HG02642 (cell line): ENCODE measurements around the gene RGS3.

Source experiments
- ATAC-seq: cut with Tn5 transposase; IDR thresholded peaks from one replicate; pipeline ENCODE4 v1.9.1; 2021; ENCODE audit warnings: mild to moderate bottlenecking; ENCODE audit not compliant: unreplicated experiment, poor library complexity

The RGS3 gene

DNA sequence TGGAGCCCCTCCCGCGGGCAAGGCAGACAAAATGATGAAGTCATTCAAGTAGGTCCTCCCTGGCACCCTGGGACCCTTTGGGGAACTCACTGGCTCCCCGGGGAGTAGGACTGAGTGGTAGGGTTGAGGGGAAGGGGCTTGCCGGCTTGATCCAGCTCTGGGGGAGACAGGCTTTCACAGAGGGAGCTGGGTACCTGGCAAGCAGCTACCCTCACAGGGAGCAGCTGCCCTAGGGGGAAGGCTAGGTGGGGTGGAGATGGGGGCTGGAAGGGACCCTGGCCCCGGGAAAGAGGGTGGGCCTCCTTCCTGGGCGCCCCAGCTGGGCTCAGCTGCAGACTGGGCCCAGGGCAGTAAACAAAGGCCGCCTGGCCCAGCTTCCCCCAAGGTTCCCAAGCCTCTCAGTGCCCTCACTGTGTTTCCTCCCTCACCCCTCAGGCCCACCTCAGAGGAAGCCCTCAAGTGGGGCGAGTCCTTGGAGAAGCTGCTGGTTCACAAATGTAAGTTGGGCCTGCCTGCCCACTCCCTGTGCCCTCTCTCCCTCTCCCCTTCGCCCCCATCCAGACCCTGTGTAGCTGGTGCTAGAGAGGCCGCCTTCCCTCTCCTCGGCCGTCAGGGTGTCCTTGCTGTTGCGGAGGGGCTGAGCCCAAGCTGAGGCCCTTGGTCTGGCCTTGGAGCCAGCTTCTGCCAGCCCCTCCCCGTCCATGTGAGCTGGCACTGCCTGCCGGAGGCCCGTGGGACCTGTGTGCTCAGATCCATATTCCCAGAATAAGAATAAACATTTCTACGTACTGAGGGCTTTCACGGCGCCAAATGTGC, 131.2 kb downstream of the RGS3 start:
- ATAC-seq: no peak

DNA sequence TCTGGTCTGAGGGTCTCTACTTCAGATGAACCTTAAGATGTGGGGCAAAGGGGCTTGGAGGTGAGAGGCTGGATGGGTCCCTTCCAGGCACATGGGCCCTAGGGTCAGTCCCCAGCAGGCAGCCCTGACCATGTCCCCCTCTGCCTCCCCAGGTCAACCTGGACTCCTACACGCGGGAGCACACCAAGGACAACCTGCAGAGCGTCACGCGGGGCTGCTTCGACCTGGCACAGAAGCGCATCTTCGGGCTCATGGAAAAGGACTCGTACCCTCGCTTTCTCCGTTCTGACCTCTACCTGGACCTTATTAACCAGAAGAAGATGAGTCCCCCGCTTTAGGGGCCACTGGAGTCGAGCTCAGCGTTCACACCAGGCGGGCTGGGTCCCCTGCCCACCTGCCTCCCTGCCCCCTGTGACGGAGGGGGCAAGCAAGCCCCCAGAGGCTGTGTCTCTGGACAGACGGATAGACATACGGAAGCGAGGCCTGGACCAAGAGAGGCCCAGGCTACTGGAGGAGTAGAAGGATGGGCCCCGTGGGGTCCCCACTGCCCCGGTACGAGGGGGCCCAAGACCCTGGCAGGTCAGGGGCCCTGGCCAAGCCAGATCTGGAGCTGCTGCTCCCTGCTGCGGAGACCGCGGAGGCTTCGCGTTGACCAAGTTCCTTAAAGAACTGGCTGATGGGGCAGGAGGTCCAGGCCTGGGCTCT, 133.2 kb downstream of the RGS3 start:
- no peak for ATAC-seq

DNA sequence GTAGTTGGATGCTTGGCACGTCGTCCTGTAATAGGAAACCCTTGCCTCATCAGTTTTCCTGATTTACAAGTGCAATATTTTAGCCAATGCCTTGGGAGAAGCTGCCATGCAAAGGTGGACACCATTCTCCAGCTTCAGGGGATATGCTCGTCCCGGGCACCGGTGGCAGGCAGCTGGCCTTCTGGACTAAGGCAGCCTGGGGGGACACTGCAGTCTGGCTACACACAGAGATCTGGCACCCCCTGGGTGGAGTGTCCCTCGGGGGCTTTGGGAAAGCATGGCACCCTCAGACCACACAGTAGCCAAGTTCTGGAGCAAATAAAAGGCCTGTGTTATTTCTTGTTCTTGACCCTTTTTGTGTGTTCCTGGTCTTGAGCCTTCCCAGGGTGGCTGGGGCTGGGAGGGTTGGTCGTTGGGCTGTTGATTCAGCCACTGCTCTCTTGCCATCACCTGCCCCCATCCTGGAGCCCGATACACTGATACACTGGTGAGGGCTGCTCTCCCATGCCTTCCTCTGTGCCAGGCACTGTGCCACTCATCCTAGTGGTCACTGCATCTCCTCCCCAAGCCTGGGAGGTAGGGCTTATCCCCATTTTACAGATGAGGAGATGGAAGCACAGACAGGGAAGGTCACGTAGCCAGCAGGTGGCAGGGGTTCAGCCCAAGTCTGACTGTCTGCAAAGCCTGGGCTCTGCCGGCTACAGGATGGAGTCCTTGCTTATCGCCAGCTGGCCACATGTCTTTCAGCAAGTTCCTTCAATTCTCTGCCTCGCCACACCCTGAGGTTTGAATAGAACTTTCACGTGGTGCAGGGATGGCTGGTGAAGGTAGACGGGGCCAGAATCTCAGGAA, 134.1 kb downstream of the RGS3 start:
- no peak for ATAC-seq

DNA sequence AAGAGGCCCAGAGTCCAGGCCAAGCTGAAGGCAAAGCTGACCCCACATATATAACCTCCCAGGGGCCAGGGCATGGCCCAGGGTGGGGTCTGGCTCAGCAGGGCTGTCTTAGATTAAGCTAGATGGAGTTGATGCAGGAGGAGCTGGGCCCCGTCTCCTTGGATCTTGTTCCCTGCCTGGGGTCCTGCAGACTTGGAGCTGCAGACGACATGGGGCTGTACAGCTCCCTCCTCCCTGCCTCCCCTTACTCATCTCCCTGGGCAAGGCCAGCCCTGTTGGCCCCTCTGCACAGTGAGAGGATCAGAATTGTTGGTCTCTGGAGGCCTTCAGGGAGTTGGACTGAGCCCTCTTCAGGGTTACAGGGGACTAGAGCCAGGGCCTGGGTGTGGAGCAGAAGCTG, 134.9 kb downstream of the RGS3 start:
- no peak for ATAC-seq

DNA sequence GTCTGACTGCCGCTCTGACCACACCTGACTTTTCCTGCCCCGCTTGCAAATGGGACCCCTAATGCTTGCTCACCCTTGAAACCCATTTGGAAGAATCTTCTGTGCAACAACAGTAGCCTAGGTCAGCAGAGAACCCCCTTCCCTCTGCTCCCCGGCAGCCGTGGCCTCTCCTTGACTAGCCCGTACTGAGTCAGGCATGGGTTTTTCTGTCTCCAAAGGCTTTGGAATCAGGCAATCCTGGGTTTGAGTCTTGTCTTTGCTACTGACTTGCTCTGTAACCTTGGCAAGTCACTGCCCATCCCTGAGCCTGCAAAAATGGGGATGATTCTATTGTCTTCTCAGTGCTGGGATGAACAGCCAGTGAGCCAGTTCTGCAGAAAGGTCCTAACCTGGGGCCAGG, 135.4 kb downstream of the RGS3 start:
- no peak for ATAC-seq

DNA sequence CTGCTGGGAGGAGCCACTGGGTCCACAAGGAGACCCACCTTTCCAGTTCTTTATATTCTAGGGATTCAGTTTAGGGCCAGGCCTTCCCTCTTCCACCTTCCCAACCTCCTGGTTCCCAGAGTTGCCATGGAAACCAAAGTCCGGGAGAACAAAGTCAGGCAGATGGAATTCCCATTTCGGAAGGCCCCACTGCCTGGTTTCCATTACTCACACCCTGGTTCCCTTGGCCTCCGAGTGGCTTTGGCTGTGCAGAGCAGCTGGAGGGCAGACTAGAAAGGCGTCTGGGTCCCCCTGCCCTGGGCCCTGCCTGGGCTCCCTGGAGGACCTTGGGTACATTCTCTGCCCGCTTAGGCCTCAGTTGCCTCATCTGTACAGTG, 136.1 kb downstream of the RGS3 start:
- ATAC-seq: no peak

DNA sequence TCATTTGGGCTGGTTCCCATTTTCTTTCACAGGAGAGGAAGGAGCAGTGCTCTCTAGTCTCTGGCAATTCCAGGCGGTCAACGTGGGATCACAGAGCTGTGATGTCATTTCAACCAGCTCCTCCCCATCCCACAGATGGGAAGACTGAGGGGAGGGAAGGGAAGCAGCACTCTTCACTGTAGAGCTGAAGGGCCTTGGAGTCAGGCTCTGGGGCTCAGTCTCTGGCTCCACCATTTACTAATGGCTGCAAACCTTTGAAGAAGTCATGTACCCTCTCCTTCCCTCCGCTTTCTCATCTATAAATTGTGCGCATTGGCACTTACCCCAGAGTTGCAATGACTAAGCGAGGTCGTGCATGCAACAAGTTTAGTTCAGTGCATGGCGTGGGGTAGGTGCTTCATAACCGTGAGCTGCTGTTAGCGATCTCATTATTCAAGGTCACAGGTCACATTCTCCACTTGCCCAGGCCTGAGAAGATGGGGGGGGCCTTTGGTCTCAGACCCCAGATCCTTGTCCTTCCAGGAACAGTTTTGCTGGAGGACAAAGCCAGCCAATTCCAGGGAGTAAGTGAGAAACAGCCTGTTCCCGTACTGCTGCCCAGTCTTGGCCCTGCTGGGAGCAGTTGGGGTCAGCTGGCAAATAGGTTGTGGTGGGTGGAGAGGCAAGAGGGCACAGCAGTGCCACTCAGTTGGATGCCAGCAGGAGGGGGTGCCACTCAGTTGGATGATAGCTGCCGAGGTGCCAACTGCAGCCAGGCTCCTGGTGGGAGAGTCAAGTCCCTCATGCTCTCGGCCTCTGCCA, 136.7 kb downstream of the RGS3 start:
- ATAC-seq: no peak

DNA sequence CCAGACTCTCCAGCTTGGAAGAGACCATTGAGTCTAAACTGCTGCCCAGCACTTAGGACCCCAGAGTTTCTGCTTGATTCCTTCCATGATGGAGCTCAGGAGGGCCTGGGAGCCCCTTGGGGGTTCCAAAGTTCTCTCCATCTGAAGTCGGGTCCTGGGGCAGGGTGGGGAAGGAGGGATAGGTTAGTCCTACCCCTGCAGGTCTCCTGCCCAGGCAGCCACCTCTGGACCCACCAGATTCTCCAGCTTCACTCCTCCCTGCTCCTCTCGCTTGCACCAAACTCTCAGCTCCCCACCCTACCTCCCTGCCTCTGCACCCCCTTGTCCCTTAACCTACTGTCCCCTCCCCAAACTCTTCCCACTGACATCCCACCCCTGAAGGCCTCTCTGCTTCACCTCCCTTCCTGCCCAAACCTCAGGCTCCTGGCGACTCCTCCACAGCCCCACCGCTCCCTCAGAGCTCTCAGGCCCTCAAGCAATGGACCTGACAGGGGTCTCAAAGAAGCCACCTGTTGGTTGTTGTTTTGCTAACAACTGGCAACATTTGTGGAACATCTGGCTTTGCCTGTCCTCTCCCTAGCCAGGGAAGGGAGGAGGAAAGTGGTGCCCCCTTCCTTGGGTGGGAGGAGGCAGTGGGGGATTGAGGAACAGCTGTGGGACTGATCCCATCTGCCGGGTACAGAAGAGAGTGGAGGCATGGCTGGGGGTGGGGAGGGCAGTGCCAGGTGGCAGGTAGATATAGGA, 137.5 kb downstream of the RGS3 start:
- ATAC-seq: no peak

DNA sequence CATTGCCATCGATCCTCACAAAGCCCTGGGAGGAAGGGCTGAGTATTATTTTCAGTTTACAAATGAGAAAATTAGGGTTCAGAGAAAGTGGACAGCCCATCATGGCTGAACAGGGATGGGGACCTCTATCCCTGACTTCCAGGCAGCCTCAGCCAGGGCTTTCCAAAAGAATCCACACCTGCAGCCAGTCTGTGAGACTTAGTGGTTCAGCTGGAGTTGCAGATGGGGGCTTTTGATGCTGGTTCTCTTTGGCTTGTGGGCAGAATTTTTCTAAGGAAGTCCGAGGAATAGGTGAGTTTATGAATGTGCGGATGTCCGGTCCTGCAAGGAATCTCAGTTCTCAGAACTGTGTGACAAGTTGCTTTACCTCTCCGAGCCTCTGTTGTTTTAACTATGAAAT, 138.1 kb downstream of the RGS3 start:
- ATAC-seq: no peak

DNA sequence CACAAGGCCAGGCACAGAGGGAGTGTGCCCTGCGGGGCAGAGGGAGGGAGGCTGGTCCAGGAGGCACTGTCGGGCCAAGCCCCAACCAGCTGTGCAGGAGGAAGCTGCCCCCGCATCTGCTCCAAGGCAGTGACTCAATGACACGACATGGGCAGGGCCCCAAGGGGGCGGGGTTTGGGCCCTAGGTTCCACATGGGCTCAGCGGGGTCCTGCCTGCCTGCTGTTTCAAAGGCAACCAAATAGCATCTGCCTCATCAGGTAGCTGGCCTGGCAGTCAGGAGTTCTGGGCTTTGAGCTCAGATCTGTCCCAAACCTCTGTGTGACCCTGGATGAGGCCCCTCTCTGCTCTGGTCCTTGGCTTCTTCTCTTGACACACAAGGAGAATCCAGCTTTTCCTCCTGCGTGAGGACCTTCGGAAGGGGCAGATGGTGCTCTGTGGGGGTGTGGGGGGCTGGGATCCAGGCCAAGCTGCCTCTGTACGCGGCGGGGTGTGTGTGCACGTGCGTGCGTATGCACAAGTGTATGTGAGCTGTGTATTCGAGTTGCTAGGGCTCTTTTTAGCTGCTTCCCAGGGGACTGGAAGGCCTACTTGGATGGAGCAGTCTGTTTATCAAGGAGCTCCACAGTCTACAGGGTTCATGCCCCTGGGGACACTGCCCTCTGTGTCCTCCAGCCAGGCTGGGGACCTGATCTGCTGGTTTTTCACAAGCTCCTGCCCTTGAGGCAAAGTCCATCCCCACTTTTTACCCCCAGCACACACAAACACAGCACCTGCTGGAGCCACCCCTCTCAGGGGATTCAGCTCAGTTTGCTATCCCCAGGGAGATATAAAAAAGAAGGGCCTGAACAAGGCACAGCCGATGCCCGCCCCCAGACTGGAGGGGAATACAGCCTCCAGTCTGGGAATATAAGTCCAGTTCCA, 138.9 kb downstream of the RGS3 start:
- ATAC-seq: peak; percentile 77

DNA sequence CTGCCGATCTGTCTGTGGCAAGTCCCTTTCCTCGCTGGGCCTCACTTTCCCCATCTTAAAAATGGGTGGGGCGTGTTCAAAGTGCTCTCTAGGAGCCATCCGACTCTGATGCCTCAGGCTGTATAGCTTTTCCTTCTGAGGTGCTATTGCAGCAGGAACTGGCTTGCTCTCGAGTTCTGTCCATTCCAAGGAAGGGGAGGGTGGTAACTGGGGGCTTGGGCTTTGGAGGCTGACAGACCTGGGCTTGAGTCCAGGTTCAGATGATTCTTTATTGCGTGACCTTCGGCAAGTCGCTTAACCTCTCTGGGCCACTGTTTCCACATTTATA, 139.5 kb downstream of the RGS3 start:
- ATAC-seq: no peak

DNA sequence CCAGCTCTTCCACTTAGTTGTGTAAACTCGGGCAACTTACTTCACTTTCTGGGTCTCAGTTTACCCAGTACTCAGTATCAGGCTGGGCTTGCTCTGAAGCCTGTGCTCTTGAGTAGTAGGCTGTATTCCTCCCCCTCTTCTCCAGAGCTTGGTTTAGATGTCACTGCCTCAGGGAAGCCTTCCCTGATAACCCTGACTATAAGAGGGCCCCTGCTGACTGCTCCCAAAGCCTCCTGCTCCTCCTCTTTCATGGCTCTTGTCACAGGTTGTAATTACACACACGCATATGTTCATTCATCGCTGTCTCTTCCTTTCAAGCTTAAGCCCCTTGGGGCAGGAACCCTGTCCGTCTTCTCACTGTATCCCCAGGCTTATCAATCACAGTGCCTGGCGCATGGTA, 140.2 kb downstream of the RGS3 start:
- ATAC-seq: no peak

DNA sequence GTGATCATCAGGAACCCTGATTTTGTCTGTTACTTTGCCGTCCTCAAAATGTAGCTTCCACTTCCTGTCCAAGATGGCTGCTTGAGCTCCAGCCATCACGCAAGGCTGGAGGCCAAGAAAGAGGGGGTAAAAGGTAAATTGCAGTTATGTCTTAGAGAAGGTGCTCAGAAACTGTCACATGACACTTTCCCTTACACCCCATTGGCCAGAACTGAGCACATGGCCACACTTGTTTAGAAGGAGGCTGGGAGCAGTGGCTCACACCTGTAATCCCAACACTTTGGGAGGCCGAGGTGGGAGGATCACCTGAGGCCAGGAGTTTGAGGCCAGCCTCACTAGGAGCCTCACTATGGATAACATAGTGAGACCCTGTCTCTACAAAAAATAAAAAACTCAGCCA, 140.9 kb downstream of the RGS3 start:
- ATAC-seq: no peak

DNA sequence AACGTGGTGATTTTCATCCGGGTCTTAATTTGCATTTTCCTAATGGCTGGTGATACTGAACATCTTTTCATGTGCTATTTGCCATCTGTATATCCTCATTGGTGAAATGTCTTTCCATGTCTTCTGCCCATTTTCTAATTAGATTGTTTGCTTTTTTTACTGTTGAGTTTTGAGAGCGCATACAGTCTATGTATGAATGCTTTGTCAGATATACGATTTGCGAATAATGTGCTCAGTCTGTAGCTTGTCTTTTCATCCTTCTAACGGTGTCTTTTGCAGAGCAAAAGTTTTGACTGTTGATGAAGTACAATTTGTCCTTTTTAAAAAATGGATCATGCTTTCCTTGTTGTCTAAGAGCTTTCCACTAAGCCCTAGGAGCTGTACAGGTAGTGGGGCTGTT, 143.0 kb downstream of the RGS3 start:
- ATAC-seq: no peak

DNA sequence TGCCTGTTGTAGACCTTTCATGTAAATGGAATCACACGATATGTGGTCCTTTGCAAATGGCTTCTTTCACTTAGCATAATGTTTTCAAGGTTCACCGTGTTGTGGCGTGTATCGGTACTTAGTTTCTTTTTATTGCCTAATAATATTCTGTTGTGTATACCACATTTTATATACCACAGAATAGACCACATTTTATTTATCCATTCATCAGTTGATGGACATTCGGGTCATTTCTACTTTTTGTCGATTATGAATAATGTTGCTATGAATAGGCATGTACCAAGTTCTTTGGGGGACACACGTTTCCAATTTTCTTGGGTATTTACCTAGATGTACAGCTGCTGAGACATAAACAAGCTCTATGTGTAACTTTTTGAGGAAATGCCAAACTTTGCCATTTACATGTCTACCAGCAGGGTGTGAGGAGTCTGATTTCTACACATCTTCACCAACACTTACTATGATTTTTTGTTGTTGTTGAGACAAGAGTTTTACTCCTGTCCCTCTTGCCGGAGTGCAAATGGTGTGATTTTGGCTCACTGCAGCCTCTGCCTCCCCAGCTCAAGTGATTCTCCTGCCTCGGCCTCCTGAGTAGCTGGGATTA, 144.7 kb downstream of the RGS3 start:
- ATAC-seq: no peak

DNA sequence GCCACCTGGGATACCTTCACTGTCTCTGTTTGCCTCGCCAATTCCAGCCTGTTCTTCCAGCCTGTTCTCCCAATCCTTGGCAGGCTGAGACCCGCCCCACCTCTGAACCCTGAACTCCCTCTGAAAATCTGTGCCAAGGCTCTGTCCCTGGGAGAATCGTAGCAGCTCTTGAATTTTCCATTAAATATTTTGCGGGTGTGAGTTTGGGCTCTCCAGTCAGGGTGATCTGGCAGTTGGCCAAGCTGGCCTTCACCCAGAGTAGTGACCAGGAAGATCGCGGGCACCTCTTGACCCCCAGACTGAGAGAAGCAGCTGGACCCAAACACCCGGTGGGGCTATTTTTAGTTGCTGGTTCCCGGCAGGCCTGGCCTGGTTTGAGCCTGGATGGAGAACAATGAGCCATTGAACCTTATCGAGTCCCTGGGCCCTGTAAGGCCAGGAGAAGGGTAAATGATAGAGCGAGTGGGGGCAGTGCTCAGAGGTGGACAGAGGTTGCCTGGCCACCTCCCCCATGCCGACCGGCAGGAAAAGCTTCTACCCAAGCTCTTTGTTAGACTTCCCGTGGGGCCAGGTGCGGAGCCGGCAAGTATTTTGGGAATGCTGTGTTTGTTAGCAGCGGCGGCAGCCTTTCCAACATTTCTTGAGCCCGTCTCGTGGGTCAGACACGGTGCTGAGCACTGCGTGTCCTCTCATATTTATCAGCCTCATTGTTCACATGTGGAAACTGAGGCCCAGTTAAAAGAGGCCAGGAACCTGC, 146.2 kb downstream of the RGS3 start:
- ATAC-seq: no peak

DNA sequence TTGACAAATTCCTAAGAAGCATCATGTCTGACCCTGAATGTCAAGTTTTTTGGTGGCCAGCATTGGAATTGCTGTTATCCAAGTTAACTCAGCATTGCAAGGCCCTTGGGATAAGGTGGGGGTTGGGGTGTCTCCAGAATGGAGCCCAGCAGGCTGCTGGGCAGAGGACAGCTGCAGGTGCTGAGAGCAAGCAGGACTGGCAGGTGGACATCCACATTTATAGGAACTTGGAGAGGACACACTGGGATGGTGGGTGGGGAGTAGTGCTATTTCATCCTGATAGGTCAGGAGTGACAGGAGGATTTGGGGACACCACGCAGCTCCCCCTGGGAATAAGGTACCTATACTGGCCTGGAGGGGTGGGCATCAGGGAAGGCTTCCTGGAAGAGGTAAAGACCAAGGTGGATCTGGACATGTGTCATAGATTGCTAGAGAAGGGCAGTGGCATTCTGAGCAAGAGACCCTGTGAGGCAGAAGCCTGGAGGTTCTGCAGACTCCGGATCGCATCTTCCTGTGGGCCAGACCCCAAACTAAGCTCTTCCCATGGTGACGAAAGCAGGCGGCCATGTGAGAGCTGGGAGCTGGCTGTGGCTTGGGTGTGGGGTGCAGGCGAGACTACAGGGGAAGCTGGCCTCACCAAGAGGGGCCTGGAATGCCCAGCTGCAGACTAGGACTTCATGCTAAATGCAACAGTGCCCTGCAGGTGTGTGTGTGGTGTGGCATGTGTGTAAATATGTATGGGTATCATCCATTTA, 148.1 kb downstream of the RGS3 start:
- ATAC-seq: no peak
